Activated CD4-positive, alpha-beta T cell treated with anti-CD3 and anti-CD28 coated beads, Interleukin-2, amount 10 ng/mL, durations not matched to agents 24 days and 14 days (primary cell): ENCODE results near the gene GON4L. TPM values are rescaled to one million over a fixed set of nuclear protein-coding genes. Genes with fewer than 3 reads are reported as not detected.
A peak's percentile ranks its signal among the peaks of the same experiment; 100 is the strongest.
"Not testable (repeated sequence)": the region's sequence is repeated elsewhere in the genome, so short reads cannot be mapped to it uniquely, and the experiment has no call there.

Experiments
- DNase-seq: peaks from one replicate; pipeline ENCODE4 v3.0.0; 2022
- H3K27ac Mint-ChIP-seq: one replicate; pipeline ENCODE4 v1.8.0; 2022; ENCODE audit warnings: mild to moderate bottlenecking, mixed read lengths
- H3K27me3 Mint-ChIP-seq: one replicate; pipeline ENCODE4 v1.8.0; 2022; ENCODE audit warnings: mixed read lengths
- H3K36me3 Mint-ChIP-seq: one replicate; pipeline ENCODE4 v1.8.0; 2022; ENCODE audit warnings: low read depth, mild to moderate bottlenecking, mixed read lengths
- H3K4me1 Mint-ChIP-seq: one replicate; pipeline ENCODE4 v1.8.0; 2021; ENCODE audit warnings: mixed read lengths
- H3K4me3 Mint-ChIP-seq: one replicate; pipeline ENCODE4 v1.8.0; 2022; ENCODE audit warnings: mild to moderate bottlenecking, moderate library complexity, mixed read lengths
- H3K9me3 Mint-ChIP-seq: one replicate; pipeline ENCODE4 v1.8.0; 2021; ENCODE audit warnings: mixed read lengths
- intact Hi-C: fragments of 100-400 bp; cut with micrococcal nuclease; formaldehyde crosslinking; loops from one replicate; pipeline ENCODE4 v1.15.1; 2023
- total RNA-seq: library from RNA; stranded (reverse); gene quantifications from 2 replicates; pipeline ENCODE4 v1.2.3, GENCODE V29; 2022

The GON4L gene
- total RNA-seq, 1 donor from 2014 or later: 63.2 TPM

- intact Hi-C loops: no loop called here
- H3K4me3 Mint-ChIP-seq: no peak overlapping the region
- H3K9me3 Mint-ChIP-seq: no peaks in the 10 kb centered on the region
- H3K27ac Mint-ChIP-seq: no peak overlapping the region
- H3K4me1 Mint-ChIP-seq: peaks cover 17% of the 10 kb centered on the region
- H3K27me3 Mint-ChIP-seq: no peaks in the 10 kb centered on the region
- no peak for DNase-seq
- H3K36me3 Mint-ChIP-seq: peaks cover 25% of the 10 kb centered on the region
These were observed 25.6 kb downstream of the GON4L start for GRCh38 chr1:155831279-155831976.

- no peak overlapping the region for H3K4me3 Mint-ChIP-seq
- no peaks in the 10 kb centered on the region for H3K4me1 Mint-ChIP-seq
- no peaks in the 10 kb centered on the region for H3K9me3 Mint-ChIP-seq
- intact Hi-C loops: no loop called here
- DNase-seq: no peak
- H3K36me3 Mint-ChIP-seq: peaks cover 29% of the 10 kb centered on the region
- no peaks in the 10 kb centered on the region for H3K27me3 Mint-ChIP-seq
- no peak overlapping the region for H3K27ac Mint-ChIP-seq
These were observed 29.6 kb downstream of the GON4L start for GRCh38 chr1:155827450-155827849.

- peaks cover 48% of the 10 kb centered on the region for H3K36me3 Mint-ChIP-seq
- no peaks in the 10 kb centered on the region for H3K27me3 Mint-ChIP-seq
- intact Hi-C loops: no loop called here
These were observed 40.7 kb downstream of the GON4L start for GRCh38 chr1:155816351-155816750.

GRCh38 chr1:155813672-155814071 lies 43.3 kb downstream of the GON4L start:
- no peak overlapping the region for H3K4me3 Mint-ChIP-seq
- no peak overlapping the region for H3K27ac Mint-ChIP-seq
- intact Hi-C loops: no loop called here
- H3K9me3 Mint-ChIP-seq: no peaks in the 10 kb centered on the region
- DNase-seq: no peak
- no peaks in the 10 kb centered on the region for H3K27me3 Mint-ChIP-seq
- H3K36me3 Mint-ChIP-seq: peaks cover 36% of the 10 kb centered on the region
- peaks cover 5% of the 10 kb centered on the region for H3K4me1 Mint-ChIP-seq

More at GRCh38 chr1:155816351-155816750, 40.7 kb downstream of the GON4L start:
- Mint-ChIP-seq H3K27ac (no peak overlapping the region), H3K9me3 (no peaks in the 10 kb centered on the region), H3K4me3 (no peak overlapping the region), H3K4me1 (peaks cover 3% of the 10 kb centered on the region)
- DNase-seq: no peak

GRCh38 chr1:155812878-155813277 lies 44.1 kb downstream of the GON4L start:
- intact Hi-C loops: no loop called here
- H3K36me3 Mint-ChIP-seq: peaks cover 37% of the 10 kb centered on the region
- DNase-seq: no peak
- H3K27ac Mint-ChIP-seq: no peak overlapping the region
- no peaks in the 10 kb centered on the region for H3K27me3 Mint-ChIP-seq
- no peaks in the 10 kb centered on the region for H3K9me3 Mint-ChIP-seq
- H3K4me3 Mint-ChIP-seq: no peak overlapping the region
- peaks cover 5% of the 10 kb centered on the region for H3K4me1 Mint-ChIP-seq

- intact Hi-C loops: no loop called here
- no peaks in the 10 kb centered on the region for H3K9me3 Mint-ChIP-seq
- DNase-seq: no peak
- H3K4me1 Mint-ChIP-seq: peaks cover 5% of the 10 kb centered on the region
- H3K27ac Mint-ChIP-seq: no peak overlapping the region
- H3K36me3 Mint-ChIP-seq: peaks cover 39% of the 10 kb centered on the region
- no peaks in the 10 kb centered on the region for H3K27me3 Mint-ChIP-seq
- no peak overlapping the region for H3K4me3 Mint-ChIP-seq
These were observed 47.9 kb downstream of the GON4L start for GRCh38 chr1:155809088-155809487.

- no peak for DNase-seq
These were observed 55.9 kb downstream of the GON4L start for GRCh38 chr1:155801149-155801548.

GRCh38 chr1:155795618-155796017 lies 61.4 kb downstream of the GON4L start:
- H3K4me3 Mint-ChIP-seq, intact Hi-C loops, H3K27ac Mint-ChIP-seq, DNase-seq, H3K4me1 Mint-ChIP-seq, H3K9me3 Mint-ChIP-seq, H3K27me3 Mint-ChIP-seq: not testable (repeated sequence)
- peaks cover 39% of the 10 kb centered on the region for H3K36me3 Mint-ChIP-seq

More at GRCh38 chr1:155801149-155801548, 55.9 kb downstream of the GON4L start:
- Mint-ChIP-seq H3K4me1 (peaks cover 4% of the 10 kb centered on the region), H3K27ac (peak overlapping the region; percentile 74), H3K36me3 (peaks cover 39% of the 10 kb centered on the region), H3K4me3 (no peak overlapping the region), H3K9me3 (no peaks in the 10 kb centered on the region), H3K27me3 (no peaks in the 10 kb centered on the region)
- intact Hi-C loops: no loop called here

- intact Hi-C loops: no loop called here
- no peak for DNase-seq
- Mint-ChIP-seq H3K4me3 (no peak overlapping the region), H3K27me3 (no peaks in the 10 kb centered on the region), H3K9me3 (no peaks in the 10 kb centered on the region), H3K27ac (no peak overlapping the region), H3K4me1 (peaks cover 1% of the 10 kb centered on the region), H3K36me3 (peaks cover 40% of the 10 kb centered on the region)
These were observed 62.3 kb downstream of the GON4L start for GRCh38 chr1:155794605-155795245.

GRCh38 chr1:155793213-155793612 lies 63.8 kb downstream of the GON4L start:
- H3K4me3 Mint-ChIP-seq: no peak overlapping the region
- H3K36me3 Mint-ChIP-seq: peaks cover 31% of the 10 kb centered on the region
- H3K9me3 Mint-ChIP-seq: no peaks in the 10 kb centered on the region
- H3K4me1 Mint-ChIP-seq: no peaks in the 10 kb centered on the region
- intact Hi-C loops: no loop called here
- no peaks in the 10 kb centered on the region for H3K27me3 Mint-ChIP-seq
- no peak overlapping the region for H3K27ac Mint-ChIP-seq
- DNase-seq: no peak

GRCh38 chr1:155777582-155777981 lies 79.4 kb downstream of the GON4L start:
- Mint-ChIP-seq H3K36me3 (peaks cover 48% of the 10 kb centered on the region), H3K9me3 (no peaks in the 10 kb centered on the region)
- intact Hi-C loops: no loop called here

GRCh38 chr1:155776414-155776813 lies 80.6 kb downstream of the GON4L start:
- Mint-ChIP-seq H3K27me3 (no peaks in the 10 kb centered on the region), H3K36me3 (peaks cover 50% of the 10 kb centered on the region), H3K4me3 (no peak overlapping the region), H3K9me3 (no peaks in the 10 kb centered on the region), H3K4me1 (peaks cover 16% of the 10 kb centered on the region), H3K27ac (peak overlapping the region; percentile 37)
- intact Hi-C loops: no loop called here
- DNase-seq: no peak

More at GRCh38 chr1:155777582-155777981, 79.4 kb downstream of the GON4L start:
- Mint-ChIP-seq H3K27ac (no peak overlapping the region), H3K4me3 (no peak overlapping the region), H3K4me1 (peaks cover 16% of the 10 kb centered on the region), H3K27me3 (no peaks in the 10 kb centered on the region)
- no peak for DNase-seq

- no peaks in the 10 kb centered on the region for H3K27me3 Mint-ChIP-seq
- no peak overlapping the region for H3K4me3 Mint-ChIP-seq
- peaks cover 16% of the 10 kb centered on the region for H3K4me1 Mint-ChIP-seq
- peaks cover 69% of the 10 kb centered on the region for H3K36me3 Mint-ChIP-seq
- H3K27ac Mint-ChIP-seq: peak overlapping the region; percentile 23
- no peaks in the 10 kb centered on the region for H3K9me3 Mint-ChIP-seq
- intact Hi-C loops: no loop called here
- no peak for DNase-seq
These were observed 83.8 kb downstream of the GON4L start for GRCh38 chr1:155773221-155773620.

- no peaks in the 10 kb centered on the region for H3K9me3 Mint-ChIP-seq
- H3K36me3 Mint-ChIP-seq: peaks cover 63% of the 10 kb centered on the region
- no peaks in the 10 kb centered on the region for H3K27me3 Mint-ChIP-seq
- no peak for DNase-seq
- H3K4me1 Mint-ChIP-seq: peaks cover 3% of the 10 kb centered on the region
- intact Hi-C loops: no loop called here
- H3K4me3 Mint-ChIP-seq: no peak overlapping the region
- no peak overlapping the region for H3K27ac Mint-ChIP-seq
These were observed 87.8 kb downstream of the GON4L start for GRCh38 chr1:155769257-155769656.
